HFFc6 (cell line): ENCODE results near the gene SMIM15. TPM values are rescaled to one million over a fixed set of nuclear protein-coding genes. Genes with fewer than 3 reads are reported as not detected.

Experiments used
- DNase-seq: peaks from one replicate; pipeline ENCODE4 v3.0.0-alpha.2; 2018
- H3K27ac Mint-ChIP-seq: 2 replicates; pipeline ENCODE4 v1.8.0; 2020; ENCODE audit warnings: mild to moderate bottlenecking, mixed read lengths
- H3K27me3 Mint-ChIP-seq: 2 replicates; pipeline ENCODE4 v1.8.0; 2021; ENCODE audit warnings: mild to moderate bottlenecking, moderate library complexity, mixed read lengths; ENCODE audit not compliant: insufficient read depth
- H3K36me3 Mint-ChIP-seq: 2 replicates; pipeline ENCODE4 v1.8.0; 2021; ENCODE audit warnings: low read depth, mixed read lengths
- H3K4me1 Mint-ChIP-seq: 2 replicates; pipeline ENCODE4 v1.8.0; 2020; ENCODE audit warnings: low read depth, mixed read lengths
- H3K4me3 Mint-ChIP-seq: 2 replicates; pipeline ENCODE4 v1.8.0; 2020; ENCODE audit warnings: mild to moderate bottlenecking, moderate library complexity, mixed read lengths
- H3K9me3 Mint-ChIP-seq: 2 replicates; pipeline ENCODE4 v1.8.0; 2020; ENCODE audit warnings: mild to moderate bottlenecking, mixed read lengths
- total RNA-seq, 6 experiments: library from RNA; stranded (reverse); fragmentation: NEBNext Ultra II Directional; extraction: Animal tissue kit (Norgen Biotek cat#: 25700); gene quantifications; 2 replicates in 1 of 6; 3 replicates in 5 of 6; pipeline ENCODE4 v1.2.3, GENCODE V29; 2021
- TF ChIP-seq, protein P1 (sequence below): fragments of 200-600 bp; sonication (generic); IDR thresholded peaks from 2 replicates; pipeline ENCODE4 v1.5.0; 2021; ENCODE audit warnings: antibody characterized with exemption, mild to moderate bottlenecking

The SMIM15 gene
- total RNA-seq, 6 experiments from 2014 or later = 62.6 to 76.8 (median 68.6) TPM

DNA sequence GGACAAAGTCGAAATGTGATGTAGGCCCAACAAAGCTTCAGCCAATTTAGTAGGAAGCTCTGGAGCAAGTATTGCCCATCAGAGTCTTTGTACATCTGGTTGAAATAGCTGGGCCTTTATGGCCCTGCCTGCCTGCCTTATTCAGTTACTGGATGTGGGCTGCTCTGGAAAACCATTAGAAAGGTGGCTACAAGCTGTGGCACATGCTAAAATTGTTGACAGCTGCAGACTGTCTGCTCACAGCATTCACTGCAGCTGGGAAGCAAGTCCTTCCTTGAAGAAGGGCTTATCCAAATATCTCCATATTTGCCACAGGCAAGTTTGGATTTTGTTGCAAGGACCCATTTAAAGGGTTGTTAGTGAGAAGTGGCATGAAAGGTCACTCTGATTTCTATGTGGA lies 24.4 kb downstream of the SMIM15 start:
- H3K36me3 Mint-ChIP-seq = no peaks in the 10 kb centered on the region
- no peaks in the 10 kb centered on the region for H3K27me3 Mint-ChIP-seq
- no peak overlapping the region for H3K27ac Mint-ChIP-seq
- H3K4me1 Mint-ChIP-seq = peaks cover 2% of the 10 kb centered on the region
- no peaks in the 10 kb centered on the region for H3K9me3 Mint-ChIP-seq
- DNase-seq = no peak
- no peak overlapping the region for H3K4me3 Mint-ChIP-seq
- TF ChIP-seq, protein P1, sequence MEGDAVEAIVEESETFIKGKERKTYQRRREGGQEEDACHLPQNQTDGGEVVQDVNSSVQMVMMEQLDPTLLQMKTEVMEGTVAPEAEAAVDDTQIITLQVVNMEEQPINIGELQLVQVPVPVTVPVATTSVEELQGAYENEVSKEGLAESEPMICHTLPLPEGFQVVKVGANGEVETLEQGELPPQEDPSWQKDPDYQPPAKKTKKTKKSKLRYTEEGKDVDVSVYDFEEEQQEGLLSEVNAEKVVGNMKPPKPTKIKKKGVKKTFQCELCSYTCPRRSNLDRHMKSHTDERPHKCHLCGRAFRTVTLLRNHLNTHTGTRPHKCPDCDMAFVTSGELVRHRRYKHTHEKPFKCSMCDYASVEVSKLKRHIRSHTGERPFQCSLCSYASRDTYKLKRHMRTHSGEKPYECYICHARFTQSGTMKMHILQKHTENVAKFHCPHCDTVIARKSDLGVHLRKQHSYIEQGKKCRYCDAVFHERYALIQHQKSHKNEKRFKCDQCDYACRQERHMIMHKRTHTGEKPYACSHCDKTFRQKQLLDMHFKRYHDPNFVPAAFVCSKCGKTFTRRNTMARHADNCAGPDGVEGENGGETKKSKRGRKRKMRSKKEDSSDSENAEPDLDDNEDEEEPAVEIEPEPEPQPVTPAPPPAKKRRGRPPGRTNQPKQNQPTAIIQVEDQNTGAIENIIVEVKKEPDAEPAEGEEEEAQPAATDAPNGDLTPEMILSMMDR = no peak

DNA sequence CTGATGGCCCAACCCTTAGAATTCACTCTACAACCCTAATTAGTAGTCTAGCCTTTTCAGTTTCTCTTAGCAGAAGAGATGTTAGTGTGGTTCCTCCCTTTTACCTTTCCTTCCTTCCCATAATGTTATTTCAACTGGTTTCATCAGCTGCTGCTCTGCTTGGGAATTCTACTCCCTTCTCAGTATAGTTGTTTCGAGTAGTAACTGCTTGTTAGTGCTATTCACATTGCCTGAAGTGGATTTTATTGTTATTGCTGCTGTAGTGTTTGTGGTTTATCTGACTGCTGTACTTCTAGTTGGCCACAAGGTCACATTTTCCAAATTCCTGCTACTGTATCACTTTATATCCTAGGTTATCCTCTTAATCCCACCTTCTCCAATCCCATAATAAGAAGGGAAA lies 29.7 kb downstream of the SMIM15 start:
- Mint-ChIP-seq H3K36me3 (no peaks in the 10 kb centered on the region), H3K27me3 (no peaks in the 10 kb centered on the region), H3K4me1 (peaks cover 10% of the 10 kb centered on the region), H3K9me3 (no peaks in the 10 kb centered on the region), H3K27ac (no peak overlapping the region; the same call in 1 of the 2 replicates), H3K4me3 (no peak overlapping the region)
- peak; percentile 36 for DNase-seq
- TF ChIP-seq, protein P1 = peak; percentile 36; the same call in 1 of the 2 replicates

DNA sequence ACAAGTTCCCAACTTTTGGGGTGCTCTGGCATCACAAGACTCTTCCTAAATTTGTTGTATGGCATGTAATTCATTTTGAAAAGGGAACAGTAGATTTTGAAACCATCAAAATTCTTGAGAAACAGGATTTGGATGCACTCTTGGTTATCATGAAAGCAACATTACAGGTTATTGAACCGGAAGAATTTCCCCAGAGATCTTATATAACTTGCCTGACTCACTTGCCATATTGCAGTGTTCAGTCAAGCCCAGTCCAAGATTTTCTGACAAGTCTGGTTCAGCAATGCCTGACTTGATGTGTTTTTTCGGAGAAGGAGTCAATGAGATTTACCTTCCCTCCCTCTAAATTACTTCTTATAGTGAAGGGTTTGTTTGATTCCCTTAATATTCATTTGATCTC lies 32.0 kb downstream of the SMIM15 start:
- DNase-seq = no peak
- Mint-ChIP-seq H3K4me3 (no peak overlapping the region), H3K9me3 (no peaks in the 10 kb centered on the region), H3K36me3 (peaks cover 9% of the 10 kb centered on the region), H3K4me1 (peaks cover 10% of the 10 kb centered on the region), H3K27ac (no peak overlapping the region), H3K27me3 (no peaks in the 10 kb centered on the region)
- TF ChIP-seq, protein P1 = no peak

DNA sequence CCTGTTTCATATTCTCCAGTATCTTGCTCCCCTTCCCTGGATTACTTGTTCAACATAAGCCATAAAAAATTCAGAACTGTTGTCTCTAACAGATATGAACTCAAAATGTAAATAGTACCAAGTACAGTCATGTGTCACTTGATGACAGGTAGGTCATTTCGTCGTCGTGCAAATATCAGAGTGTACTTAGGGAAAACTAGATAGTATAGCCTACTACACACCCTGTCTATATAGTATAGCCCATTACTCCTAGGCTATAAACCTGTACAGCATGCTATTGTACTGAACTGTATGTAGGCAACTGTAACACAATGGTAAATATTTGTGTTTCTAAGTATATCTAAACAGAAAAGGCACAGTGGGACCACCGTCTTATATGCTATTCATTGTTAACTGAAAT lies 39.1 kb downstream of the SMIM15 start:
- Mint-ChIP-seq H3K4me3 (no peak overlapping the region), H3K36me3 (peaks cover 9% of the 10 kb centered on the region), H3K27ac (no peak overlapping the region), H3K27me3 (no peaks in the 10 kb centered on the region), H3K4me1 (peaks cover 18% of the 10 kb centered on the region), H3K9me3 (no peaks in the 10 kb centered on the region)
- TF ChIP-seq, protein P1 = no peak
- DNase-seq = no peak

DNA sequence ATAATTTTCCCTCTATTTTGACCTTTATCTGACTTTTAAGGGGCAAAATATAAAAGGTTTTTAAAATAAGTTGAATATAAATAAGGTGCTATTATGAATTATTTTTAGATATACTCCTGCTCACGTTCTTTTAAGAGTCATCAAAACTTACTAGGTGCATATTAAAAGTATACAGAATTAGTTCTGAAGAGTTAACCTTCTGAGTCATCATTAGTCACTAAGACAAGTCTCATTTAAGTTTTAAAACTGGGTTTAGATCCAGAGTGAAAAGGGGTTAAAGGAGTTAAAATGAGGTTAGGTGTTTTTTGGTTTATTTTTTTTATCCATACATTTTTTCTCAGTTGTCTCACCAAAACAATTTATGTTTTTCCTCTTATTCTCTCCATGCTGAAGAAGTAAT lies 41.7 kb downstream of the SMIM15 start:
- TF ChIP-seq, protein P1 = no peak
- H3K27ac Mint-ChIP-seq = no peak overlapping the region
- peaks cover 18% of the 10 kb centered on the region for H3K4me1 Mint-ChIP-seq
- no peaks in the 10 kb centered on the region for H3K27me3 Mint-ChIP-seq
- no peak for DNase-seq
- no peaks in the 10 kb centered on the region for H3K9me3 Mint-ChIP-seq
- no peaks in the 10 kb centered on the region for H3K36me3 Mint-ChIP-seq
- no peak overlapping the region for H3K4me3 Mint-ChIP-seq

DNA sequence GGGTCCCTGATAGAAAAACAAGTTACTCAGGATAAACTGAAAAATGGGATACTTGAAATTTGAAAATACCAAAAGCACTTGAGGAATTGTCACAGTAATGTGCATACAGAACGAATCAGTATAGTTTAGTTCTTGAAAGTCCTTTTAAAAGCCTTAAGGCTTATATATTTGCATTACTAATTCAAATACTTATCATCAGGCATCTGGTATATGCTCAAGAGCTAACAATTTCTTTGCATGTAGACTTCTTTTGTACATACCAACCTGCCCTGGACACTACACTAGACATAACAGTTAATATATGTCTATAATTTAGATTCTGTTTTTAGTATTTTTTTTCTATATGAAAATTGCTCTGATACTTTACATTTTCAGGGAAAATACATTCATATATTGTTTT lies 43.2 kb downstream of the SMIM15 start:
- peaks cover 18% of the 10 kb centered on the region for H3K4me1 Mint-ChIP-seq
- no peaks in the 10 kb centered on the region for H3K9me3 Mint-ChIP-seq
- H3K27me3 Mint-ChIP-seq = no peaks in the 10 kb centered on the region
- no peak for DNase-seq
- H3K4me3 Mint-ChIP-seq = no peak overlapping the region
- H3K36me3 Mint-ChIP-seq = no peaks in the 10 kb centered on the region
- TF ChIP-seq, protein P1 = no peak
- H3K27ac Mint-ChIP-seq = no peak overlapping the region
